ENCODE results near the gene MARCHF10.

The MARCHF10 gene

GRCh38 chr17:62658136-62658920 lies 149.8 kb downstream of the MARCHF10 start:
- TF ChIP-seq PAX5 (IDR thresholded peaks at IDR 0.05; ENCODE audit: insufficient read depth, low read length, severe bottlenecking) (no peak), POU2F2 (IDR thresholded peaks at IDR 0.05; ENCODE audit: low read depth, low read length) (no peak), POLR2A (IDR thresholded peaks at IDR 0.05; ENCODE audit: low read depth, low read length) (no peak), TAF1 (IDR thresholded peaks at IDR 0.05; ENCODE audit: low read depth, low read length) (no peak), SPI1 (IDR thresholded peaks at IDR 0.05; ENCODE audit: low read depth, low read length) (no peak), POLR2AphosphoS5 (IDR thresholded peaks at IDR 0.05; ENCODE audit: low read depth, low read length) (no peak)
- FAIRE-seq: no peak
- DNase-seq (ENCODE audit: insufficient read length, low spot score): no peak

GRCh38 chr17:62657690-62658089 lies 150.4 kb downstream of the MARCHF10 start:
- no peak for DNase-seq (ENCODE audit: insufficient read length, low spot score)
- no peak for TF ChIP-seq SPI1 (IDR thresholded peaks at IDR 0.05; ENCODE audit: low read depth, low read length)
- TF ChIP-seq POU2F2 (IDR thresholded peaks at IDR 0.05; ENCODE audit: low read depth, low read length): no peak
- TF ChIP-seq POLR2AphosphoS5 (IDR thresholded peaks at IDR 0.05; ENCODE audit: low read depth, low read length): no peak
- TF ChIP-seq POLR2A (IDR thresholded peaks at IDR 0.05; ENCODE audit: low read depth, low read length): no peak
- no peak for TF ChIP-seq PAX5 (IDR thresholded peaks at IDR 0.05; ENCODE audit: insufficient read depth, low read length, severe bottlenecking)
- TF ChIP-seq TAF1 (IDR thresholded peaks at IDR 0.05; ENCODE audit: low read depth, low read length): no peak
- FAIRE-seq: no peak

GRCh38 chr17:62657145-62657665 lies 150.9 kb downstream of the MARCHF10 start:
- TF ChIP-seq TAF1 (IDR thresholded peaks at IDR 0.05; ENCODE audit: low read depth, low read length) (no peak), POLR2AphosphoS5 (IDR thresholded peaks at IDR 0.05; ENCODE audit: low read depth, low read length) (no peak), POLR2A (IDR thresholded peaks at IDR 0.05; ENCODE audit: low read depth, low read length) (no peak), SPI1 (IDR thresholded peaks at IDR 0.05; ENCODE audit: low read depth, low read length) (no peak), PAX5 (IDR thresholded peaks at IDR 0.05; ENCODE audit: insufficient read depth, low read length, severe bottlenecking) (no peak), POU2F2 (IDR thresholded peaks at IDR 0.05; ENCODE audit: low read depth, low read length) (no peak)
- DNase-seq (ENCODE audit: insufficient read length, low spot score): no peak
- FAIRE-seq: no peak

- FAIRE-seq (no peak), DNase-seq (ENCODE audit: insufficient read length, low spot score) (no peak)
- no peak for TF ChIP-seq SPI1 (IDR thresholded peaks at IDR 0.05; ENCODE audit: low read depth, low read length)
- TF ChIP-seq TAF1 (IDR thresholded peaks at IDR 0.05; ENCODE audit: low read depth, low read length): no peak
These were observed 151.7 kb downstream of the MARCHF10 start for GRCh38 chr17:62656446-62656845.

GRCh38 chr17:62655656-62656055 lies 152.5 kb downstream of the MARCHF10 start:
- no peak for TF ChIP-seq SPI1 (IDR thresholded peaks at IDR 0.05; ENCODE audit: low read depth, low read length)
- no peak for TF ChIP-seq TAF1 (IDR thresholded peaks at IDR 0.05; ENCODE audit: low read depth, low read length)
- TF ChIP-seq POU2F2 (IDR thresholded peaks at IDR 0.05; ENCODE audit: low read depth, low read length): no peak
- no peak for TF ChIP-seq PAX5 (IDR thresholded peaks at IDR 0.05; ENCODE audit: insufficient read depth, low read length, severe bottlenecking)
- no peak for TF ChIP-seq POLR2A (IDR thresholded peaks at IDR 0.05; ENCODE audit: low read depth, low read length)
- TF ChIP-seq POLR2AphosphoS5 (IDR thresholded peaks at IDR 0.05; ENCODE audit: low read depth, low read length): no peak
- FAIRE-seq (no peak), DNase-seq (ENCODE audit: insufficient read length, low spot score) (no peak)

GRCh38 chr17:62653826-62654761 lies 154.0 kb downstream of the MARCHF10 start:
- DNase-seq (ENCODE audit: insufficient read length, low spot score): no peak
- no peak for FAIRE-seq
- no peak for TF ChIP-seq POLR2A (IDR thresholded peaks at IDR 0.05; ENCODE audit: low read depth, low read length)
- TF ChIP-seq POLR2AphosphoS5 (IDR thresholded peaks at IDR 0.05; ENCODE audit: low read depth, low read length): no peak
- no peak for TF ChIP-seq POU2F2 (IDR thresholded peaks at IDR 0.05; ENCODE audit: low read depth, low read length)
- no peak for TF ChIP-seq PAX5 (IDR thresholded peaks at IDR 0.05; ENCODE audit: insufficient read depth, low read length, severe bottlenecking)
- no peak for TF ChIP-seq TAF1 (IDR thresholded peaks at IDR 0.05; ENCODE audit: low read depth, low read length)
- no peak for TF ChIP-seq SPI1 (IDR thresholded peaks at IDR 0.05; ENCODE audit: low read depth, low read length)

GRCh38 chr17:62653002-62653825 lies 154.9 kb downstream of the MARCHF10 start:
- DNase-seq (ENCODE audit: insufficient read length, low spot score): peak; percentile 76
- TF ChIP-seq SPI1 (IDR thresholded peaks at IDR 0.05; ENCODE audit: low read depth, low read length): 0 out of 2 replicates have a peak, but pooled peaks have one; percentile 2
- TF ChIP-seq POU2F2 (IDR thresholded peaks at IDR 0.05; ENCODE audit: low read depth, low read length): peak; percentile 81
- TF ChIP-seq TAF1 (IDR thresholded peaks at IDR 0.05; ENCODE audit: low read depth, low read length): no peak
- peak; percentile 33 for TF ChIP-seq PAX5 (IDR thresholded peaks at IDR 0.05; ENCODE audit: insufficient read depth, low read length, severe bottlenecking)
- FAIRE-seq: no peak

GRCh38 chr17:62652251-62653001 lies 155.7 kb downstream of the MARCHF10 start:
- TF ChIP-seq POLR2AphosphoS5 (IDR thresholded peaks at IDR 0.05; ENCODE audit: low read depth, low read length) (no peak), TAF1 (IDR thresholded peaks at IDR 0.05; ENCODE audit: low read depth, low read length) (0 out of 2 replicates have a peak, but pooled peaks have one; percentile 25), SPI1 (IDR thresholded peaks at IDR 0.05; ENCODE audit: low read depth, low read length) (peak; percentile 66), PAX5 (IDR thresholded peaks at IDR 0.05; ENCODE audit: insufficient read depth, low read length, severe bottlenecking) (no peak), POU2F2 (IDR thresholded peaks at IDR 0.05; ENCODE audit: low read depth, low read length) (no peak)
- DNase-seq (ENCODE audit: insufficient read length, low spot score): no peak
- peak; percentile 91 for FAIRE-seq

Data from GM12891 (cell line).